Psoas muscle (tissue), 8 donors: ENCODE data around the gene OSBPL3. TPM values are rescaled to one million over a fixed set of nuclear protein-coding genes. Genes with fewer than 3 reads are reported as not detected.

ENCODE experiments used
- ATAC-seq, 4 donors: fragments of 200-7000 bp; cut with Tn5 transposase; one replicate each; pipeline ENCODE4 v1.9.1; 2020; ENCODE audit warnings: moderate library complexity in 3 of 4, mild to moderate bottlenecking in 2 of 4
- DNase-seq, 2 donors: peaks; one replicate each; pipeline ENCODE4 v3.0.0-alpha.2; 2020
- H3K27ac ChIP-seq: fragments of 200-600 bp; one replicate; pipeline ENCODE4 v1.8.0; 2022
- H3K27me3 ChIP-seq, 3 donors: fragments of 200-600 bp in 1 of 3; one replicate each; pipeline versions ENCODE4 v1.6.1 to v1.8.0; 2013 to 2022; ENCODE audit warnings: low read length in 2 of 3, mild to moderate bottlenecking in 2 of 3, moderate library complexity in 1 of 3; ENCODE audit not compliant: insufficient read depth in 3 of 3
- H3K36me3 ChIP-seq, 2 donors: fragments of 200-600 bp in 1 of 2; one replicate each; pipeline versions ENCODE4 v1.6.1 to v1.8.0; 2013 to 2022; ENCODE audit warnings: low read depth in 1 of 2, mild to moderate bottlenecking in 1 of 2, moderate library complexity in 1 of 2; ENCODE audit not compliant: insufficient read depth in 1 of 2
- H3K4me1 ChIP-seq: fragments of 200-600 bp; one replicate; pipeline ENCODE4 v1.8.0; 2022
- H3K4me3 ChIP-seq: fragments of 200-600 bp; one replicate; pipeline ENCODE4 v1.8.0; 2022; ENCODE audit warnings: mild to moderate bottlenecking
- H3K9me3 ChIP-seq: fragments of 200-600 bp; one replicate; pipeline ENCODE4 v1.8.0; 2022
- WGBS, 3 donors: extraction: QIAGEN DNeasy Blood & Tissue Kit; methylation state at CpG; one replicate each; pipeline versions ENCODE4 v1.1.6 to v1.1.7; 2013; 5-methylcytosine and 5-hydroxymethylcytosine counted together
- intact Hi-C, 2 donors: fragments of 100-400 bp; cut with DNase I; formaldehyde crosslinking; loops; one replicate each; pipeline versions ENCODE4 v1.11.0 to v1.14.2; 2022
- polyA plus RNA-seq, 3 donors: library from polyadenylated mRNA; stranded (reverse); fragments of 200-250 nt; gene quantifications; one replicate each; pipeline ENCODE4 v1.2.3, GENCODE V29; 2013
- total RNA-seq, 4 donors: library from RNA; stranded (reverse); fragmentation: NEBNext Ultra II Directional in 2 of 4; extraction: Animal tissue kit (Norgen Biotek cat#: 25700) in 2 of 4; gene quantifications; one replicate each; pipeline versions ENCODE4 v1.2.1 to v1.2.4, GENCODE V29; 2021 to 2023
- TF ChIP-seq, protein P1 (sequence below): fragments of 200-600 bp; IDR thresholded peaks from one replicate; pipeline ENCODE4 v1.8.0; 2022; ENCODE audit warnings: antibody characterized with exemption
- donor health status: healthy with polysubstance abuse.
- donor health status: DM: no; HTN: no; CAD: no; lungs with moderate emphysema.
- donor health status: Bipolar disorder and iron deficiency.
- donor health status: healthy.
- donor health status: DM: yes; HTN: yes; CAD: no.
- donor health status: DM: no; HTN: no; CAD: no.
- donor health status: DM: no; HTN: no; CAD: no.
- donor health status: DM: yes; HTN: yes; CAD: no.

Gene OSBPL3
- total and polyA plus RNA-seq, 7 donors, result 1.9 to 8.7 (median 4.2) TPM

GRCh38 chr7:25002786-25003185 lies 22.8 kb upstream of the OSBPL3 start:
- 57 to 72% (median 72%) methylated on average over 1 of the region's 1 CpG for WGBS, 3 donors
- Histone ChIP-seq H3K4me3 (no peak overlapping the region), H3K27ac (no peak overlapping the region), H3K4me1 (no peaks in the 10 kb centered on the region), H3K36me3 (no peaks in the 10 kb centered on the region), H3K9me3 (no peaks in the 10 kb centered on the region), H3K27me3 (no peaks in the 10 kb centered on the region)
- intact Hi-C loops, result no loop called here
- ATAC-seq, result no peak
- no peak for DNase-seq
- TF ChIP-seq, protein P1, sequence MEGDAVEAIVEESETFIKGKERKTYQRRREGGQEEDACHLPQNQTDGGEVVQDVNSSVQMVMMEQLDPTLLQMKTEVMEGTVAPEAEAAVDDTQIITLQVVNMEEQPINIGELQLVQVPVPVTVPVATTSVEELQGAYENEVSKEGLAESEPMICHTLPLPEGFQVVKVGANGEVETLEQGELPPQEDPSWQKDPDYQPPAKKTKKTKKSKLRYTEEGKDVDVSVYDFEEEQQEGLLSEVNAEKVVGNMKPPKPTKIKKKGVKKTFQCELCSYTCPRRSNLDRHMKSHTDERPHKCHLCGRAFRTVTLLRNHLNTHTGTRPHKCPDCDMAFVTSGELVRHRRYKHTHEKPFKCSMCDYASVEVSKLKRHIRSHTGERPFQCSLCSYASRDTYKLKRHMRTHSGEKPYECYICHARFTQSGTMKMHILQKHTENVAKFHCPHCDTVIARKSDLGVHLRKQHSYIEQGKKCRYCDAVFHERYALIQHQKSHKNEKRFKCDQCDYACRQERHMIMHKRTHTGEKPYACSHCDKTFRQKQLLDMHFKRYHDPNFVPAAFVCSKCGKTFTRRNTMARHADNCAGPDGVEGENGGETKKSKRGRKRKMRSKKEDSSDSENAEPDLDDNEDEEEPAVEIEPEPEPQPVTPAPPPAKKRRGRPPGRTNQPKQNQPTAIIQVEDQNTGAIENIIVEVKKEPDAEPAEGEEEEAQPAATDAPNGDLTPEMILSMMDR, result no peak

DNA sequence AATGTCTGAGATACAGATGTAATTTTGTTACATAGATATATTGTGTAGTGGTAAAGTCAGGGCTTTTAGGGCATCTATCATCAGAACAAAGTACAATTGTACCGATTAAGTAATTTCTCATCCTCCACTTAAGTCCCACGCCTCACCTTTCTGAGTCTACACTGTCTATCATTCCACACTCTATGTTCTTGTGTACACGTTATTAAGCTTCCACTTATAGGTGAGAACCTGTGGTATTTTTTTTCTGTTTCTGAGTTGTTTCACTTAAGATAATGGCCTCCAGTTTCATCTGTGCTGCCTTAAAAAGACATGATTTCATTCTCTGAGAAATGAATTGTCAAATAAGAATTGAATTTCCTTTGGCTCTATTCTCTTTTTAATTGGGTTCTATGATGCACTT lies 15.5 kb upstream of the OSBPL3 start:
- intact Hi-C loops, result no loop called here

DNA sequence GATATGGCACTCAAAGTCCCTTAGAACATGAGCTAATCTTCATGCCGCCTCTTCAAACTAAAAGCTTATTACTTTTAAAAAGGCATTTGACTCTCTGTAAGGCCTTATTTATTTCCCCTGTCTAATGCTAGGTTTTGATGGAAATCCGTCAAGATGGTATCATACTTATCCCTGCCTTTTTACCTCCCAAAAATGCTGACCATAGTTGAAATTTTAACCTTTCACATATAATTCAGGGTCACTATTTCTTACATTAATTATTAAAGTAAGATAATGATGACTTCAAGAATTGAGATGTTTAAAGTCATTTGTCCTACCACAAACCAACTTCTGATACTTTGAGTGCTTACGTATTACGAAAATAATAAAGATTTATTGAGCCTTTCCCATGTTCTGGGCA lies 12.3 kb upstream of the OSBPL3 start:
- Histone ChIP-seq H3K36me3 (no peaks in the 10 kb centered on the region), H3K4me1 (no peaks in the 10 kb centered on the region), H3K4me3 (no peak overlapping the region), H3K27ac (no peak overlapping the region), H3K27me3 (no peaks in the 10 kb centered on the region), H3K9me3 (no peaks in the 10 kb centered on the region)
- DNase-seq (no peak), ATAC-seq (no peak)
- TF ChIP-seq, protein P1, result no peak
- intact Hi-C loops, result no loop called here
- WGBS, 3 donors, result 91 to 95% (median 93%) methylated on average over 4 of the region's 4 CpGs

More for the DNA sequence above, 15.5 kb upstream of the OSBPL3 start:
- Histone ChIP-seq H3K9me3 (no peaks in the 10 kb centered on the region), H3K36me3 (no peaks in the 10 kb centered on the region), H3K4me3 (no peak overlapping the region), H3K27ac (no peak overlapping the region), H3K27me3 (no peaks in the 10 kb centered on the region), H3K4me1 (no peaks in the 10 kb centered on the region)
- DNase-seq (no peak), ATAC-seq (no peak)
- WGBS, 3 donors, result 80 to 82% (median 82%) methylated on average over 3 of the region's 3 CpGs
- TF ChIP-seq, protein P1, result no peak

DNA sequence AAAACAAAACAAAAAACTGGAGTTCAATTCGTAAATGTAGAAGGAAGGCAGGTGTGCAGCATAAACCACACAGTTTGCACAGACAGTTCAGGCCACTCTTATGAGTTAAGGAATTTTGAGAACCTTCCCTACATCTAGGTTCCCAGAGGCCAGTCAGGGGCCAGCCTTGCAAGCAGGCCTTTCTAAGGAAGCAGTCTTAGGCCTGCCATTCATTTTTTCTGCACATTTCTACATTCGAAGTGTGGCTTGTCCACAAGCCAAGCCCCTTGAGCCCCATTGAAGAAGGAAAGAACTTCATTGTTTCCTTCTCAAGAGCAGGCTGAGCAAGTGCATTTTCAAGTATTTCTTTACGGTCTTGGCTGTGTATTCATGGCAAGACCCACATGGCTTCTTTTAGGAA lies 11.4 kb upstream of the OSBPL3 start:
- ATAC-seq (no peak), DNase-seq (no peak)
- no peak overlapping the region for H3K27ac ChIP-seq
- 85 to 87% (median 86%) methylated on average over 3 of the region's 3 CpGs for WGBS, 3 donors
- intact Hi-C loops, result no loop called here
- no peaks in the 10 kb centered on the region for H3K27me3 ChIP-seq
- TF ChIP-seq, protein P1, result no peak
- H3K4me1 ChIP-seq, result no peaks in the 10 kb centered on the region
- no peak overlapping the region for H3K4me3 ChIP-seq
- no peaks in the 10 kb centered on the region for H3K36me3 ChIP-seq
- H3K9me3 ChIP-seq, result no peaks in the 10 kb centered on the region

- Histone ChIP-seq H3K27ac (no peak overlapping the region), H3K4me3 (no peak overlapping the region), H3K27me3 (no peaks in the 10 kb centered on the region), H3K4me1 (no peaks in the 10 kb centered on the region), H3K36me3 (no peaks in the 10 kb centered on the region), H3K9me3 (no peaks in the 10 kb centered on the region)
- WGBS, 3 donors, result 84 to 93% (median 84%) methylated on average over 1 of the region's 1 CpG
- no peak for DNase-seq
- intact Hi-C loops, result loop anchor here in 1 of 2 donors (10.0 kb wide), 1 partner anchor 107 kb away; no protein-coding TSS in a partner anchor
- ATAC-seq, result no peak
- TF ChIP-seq, protein P1, result no peak
Observed at GRCh38 chr7:24987331-24987842, 7.4 kb upstream of the OSBPL3 start.
